ENCODE data around the gene PTPN14.
"Not testable (repeated sequence)": the region's sequence is repeated elsewhere in the genome, so short reads cannot be mapped to it uniquely, and the experiment has no call there.

PTPN14 gene

DNA sequence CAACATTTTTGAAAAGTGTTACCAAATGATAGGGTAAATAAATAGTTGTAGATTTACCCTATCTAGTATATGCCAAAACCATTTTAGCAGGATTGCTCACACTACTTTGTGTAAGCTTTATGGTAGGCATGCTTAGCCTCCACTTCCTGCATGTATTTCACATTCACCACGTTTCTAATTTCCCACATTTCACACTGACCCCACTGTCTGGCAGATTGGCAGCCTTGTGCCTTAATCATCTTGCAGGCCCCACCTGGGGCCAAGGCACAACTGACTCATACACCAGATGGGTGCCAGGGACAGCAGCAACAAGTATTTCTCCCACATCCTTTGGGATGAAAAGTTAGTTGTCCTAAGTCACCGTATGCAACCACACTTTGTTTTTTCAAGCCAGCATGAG, 30.4 kb upstream of the PTPN14 start:
- peak overlapping the region; percentile 77 for H3K27ac Mint-ChIP-seq
- TF ChIP-seq, protein P1, sequence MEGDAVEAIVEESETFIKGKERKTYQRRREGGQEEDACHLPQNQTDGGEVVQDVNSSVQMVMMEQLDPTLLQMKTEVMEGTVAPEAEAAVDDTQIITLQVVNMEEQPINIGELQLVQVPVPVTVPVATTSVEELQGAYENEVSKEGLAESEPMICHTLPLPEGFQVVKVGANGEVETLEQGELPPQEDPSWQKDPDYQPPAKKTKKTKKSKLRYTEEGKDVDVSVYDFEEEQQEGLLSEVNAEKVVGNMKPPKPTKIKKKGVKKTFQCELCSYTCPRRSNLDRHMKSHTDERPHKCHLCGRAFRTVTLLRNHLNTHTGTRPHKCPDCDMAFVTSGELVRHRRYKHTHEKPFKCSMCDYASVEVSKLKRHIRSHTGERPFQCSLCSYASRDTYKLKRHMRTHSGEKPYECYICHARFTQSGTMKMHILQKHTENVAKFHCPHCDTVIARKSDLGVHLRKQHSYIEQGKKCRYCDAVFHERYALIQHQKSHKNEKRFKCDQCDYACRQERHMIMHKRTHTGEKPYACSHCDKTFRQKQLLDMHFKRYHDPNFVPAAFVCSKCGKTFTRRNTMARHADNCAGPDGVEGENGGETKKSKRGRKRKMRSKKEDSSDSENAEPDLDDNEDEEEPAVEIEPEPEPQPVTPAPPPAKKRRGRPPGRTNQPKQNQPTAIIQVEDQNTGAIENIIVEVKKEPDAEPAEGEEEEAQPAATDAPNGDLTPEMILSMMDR (IDR thresholded peaks at IDR 0.05) = no peak
- DNase-seq = no peak

DNA sequence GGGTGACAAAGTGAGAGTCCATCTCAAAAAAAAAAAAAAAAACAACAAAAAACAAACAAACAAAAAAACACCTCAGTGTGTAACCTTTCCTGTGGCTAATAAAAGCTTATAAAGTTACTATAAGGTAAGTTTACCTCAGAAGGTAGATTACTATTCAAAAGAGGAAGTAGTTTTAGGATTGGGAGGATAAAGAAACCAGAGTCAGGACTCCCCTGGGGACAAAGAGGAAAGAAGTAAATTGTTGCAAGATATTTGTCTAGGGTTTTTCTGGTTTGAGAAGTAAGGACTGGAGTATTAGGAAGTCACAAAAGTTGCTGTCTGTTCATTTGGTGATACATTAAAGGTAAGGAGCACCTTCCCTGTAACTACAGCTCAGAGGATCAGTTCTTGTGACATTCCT, 27.8 kb upstream of the PTPN14 start:
- Mint-ChIP-seq H3K4me1 (peaks cover 8% of the 10 kb centered on the region), H3K27me3 (ENCODE audit: low read depth, poor library complexity) (no peaks in the 10 kb centered on the region), H3K36me3 (ENCODE audit: low read depth) (peaks cover 18% of the 10 kb centered on the region), H3K27ac (no peak overlapping the region), H3K9me3 (peaks cover 38% of the 10 kb centered on the region), H3K4me3 (no peak overlapping the region)
- TF ChIP-seq, protein P1 (IDR thresholded peaks at IDR 0.05) = no peak
- no peak for DNase-seq

More for the DNA sequence above, 30.4 kb upstream of the PTPN14 start:
- Mint-ChIP-seq H3K9me3 (peaks cover 15% of the 10 kb centered on the region), H3K36me3 (ENCODE audit: low read depth) (peaks cover 7% of the 10 kb centered on the region), H3K27me3 (ENCODE audit: low read depth, poor library complexity) (peaks cover 4% of the 10 kb centered on the region), H3K4me1 (peaks cover 12% of the 10 kb centered on the region), H3K4me3 (no peak overlapping the region)

DNA sequence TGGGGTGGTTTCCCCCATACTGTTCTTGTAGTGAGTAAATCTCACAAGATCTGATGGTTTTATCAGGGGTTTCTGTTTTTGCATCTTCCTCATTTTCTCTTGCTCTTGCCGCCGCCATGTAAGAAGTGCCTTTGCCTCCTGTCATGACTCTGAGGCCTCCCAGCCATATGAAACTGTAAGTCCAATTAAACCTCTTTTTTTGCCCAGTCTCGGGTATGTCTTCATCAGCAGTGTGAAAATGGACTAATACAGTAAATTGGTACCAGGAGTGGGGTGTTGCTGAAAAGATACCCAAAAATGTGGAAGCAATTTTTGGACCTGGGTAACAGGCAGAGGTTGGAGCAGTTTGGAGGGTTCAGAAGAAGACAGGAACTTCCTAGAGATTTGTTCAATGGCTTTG, 24.7 kb upstream of the PTPN14 start:
- DNase-seq; H3K27ac Mint-ChIP-seq; H3K27me3 Mint-ChIP-seq (ENCODE audit: low read depth, poor library complexity); H3K4me3 Mint-ChIP-seq: not testable (repeated sequence)
- peaks cover 38% of the 10 kb centered on the region for H3K9me3 Mint-ChIP-seq
- H3K36me3 Mint-ChIP-seq (ENCODE audit: low read depth) = peaks cover 18% of the 10 kb centered on the region
- H3K4me1 Mint-ChIP-seq = peaks cover 25% of the 10 kb centered on the region

DNA sequence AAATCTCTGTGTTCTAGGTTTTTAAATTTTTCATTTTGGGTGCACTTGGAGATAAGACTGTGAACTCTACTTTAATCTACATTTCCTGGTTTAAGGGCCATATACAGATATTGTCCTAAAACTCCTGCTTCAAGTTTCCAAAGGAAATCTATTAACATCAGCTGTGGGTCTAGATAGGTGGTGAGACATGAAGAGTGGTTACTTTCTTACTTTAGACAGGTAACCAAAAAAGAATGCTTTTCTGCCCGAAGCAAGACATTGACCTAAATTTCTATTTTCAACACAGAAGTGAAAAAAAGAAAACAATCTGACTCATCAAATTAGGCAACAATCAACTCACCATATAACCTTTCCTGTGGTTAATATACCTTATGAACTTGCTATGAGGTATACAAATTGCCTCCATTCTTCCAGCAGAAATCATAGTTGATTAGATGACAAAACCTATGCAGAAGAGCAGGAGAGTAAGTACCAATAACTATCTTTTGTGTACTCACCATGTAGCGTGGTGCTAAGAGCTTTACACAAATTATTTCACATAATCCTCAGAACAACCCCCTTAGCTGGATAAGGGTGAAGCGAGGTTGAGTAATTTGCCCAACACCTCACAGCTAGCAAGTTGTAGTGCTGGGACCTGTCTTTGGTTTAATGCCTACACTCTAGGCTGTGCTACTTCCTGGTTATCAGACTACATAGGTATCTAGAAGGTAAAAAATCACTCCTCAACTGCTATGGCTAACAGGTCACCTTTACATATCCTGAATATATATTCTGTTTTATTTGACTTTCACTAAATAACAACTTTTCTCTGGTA, 23.4 kb upstream of the PTPN14 start:
- peaks cover 30% of the 10 kb centered on the region for H3K4me1 Mint-ChIP-seq
- H3K9me3 Mint-ChIP-seq = peaks cover 38% of the 10 kb centered on the region
- TF ChIP-seq, protein P1 (IDR thresholded peaks at IDR 0.05) = no peak
- H3K36me3 Mint-ChIP-seq (ENCODE audit: low read depth) = peaks cover 18% of the 10 kb centered on the region
- H3K4me3 Mint-ChIP-seq = no peak overlapping the region
- peaks cover 4% of the 10 kb centered on the region for H3K27me3 Mint-ChIP-seq (ENCODE audit: low read depth, poor library complexity)
- no peak for DNase-seq
- H3K27ac Mint-ChIP-seq = no peak overlapping the region

DNA sequence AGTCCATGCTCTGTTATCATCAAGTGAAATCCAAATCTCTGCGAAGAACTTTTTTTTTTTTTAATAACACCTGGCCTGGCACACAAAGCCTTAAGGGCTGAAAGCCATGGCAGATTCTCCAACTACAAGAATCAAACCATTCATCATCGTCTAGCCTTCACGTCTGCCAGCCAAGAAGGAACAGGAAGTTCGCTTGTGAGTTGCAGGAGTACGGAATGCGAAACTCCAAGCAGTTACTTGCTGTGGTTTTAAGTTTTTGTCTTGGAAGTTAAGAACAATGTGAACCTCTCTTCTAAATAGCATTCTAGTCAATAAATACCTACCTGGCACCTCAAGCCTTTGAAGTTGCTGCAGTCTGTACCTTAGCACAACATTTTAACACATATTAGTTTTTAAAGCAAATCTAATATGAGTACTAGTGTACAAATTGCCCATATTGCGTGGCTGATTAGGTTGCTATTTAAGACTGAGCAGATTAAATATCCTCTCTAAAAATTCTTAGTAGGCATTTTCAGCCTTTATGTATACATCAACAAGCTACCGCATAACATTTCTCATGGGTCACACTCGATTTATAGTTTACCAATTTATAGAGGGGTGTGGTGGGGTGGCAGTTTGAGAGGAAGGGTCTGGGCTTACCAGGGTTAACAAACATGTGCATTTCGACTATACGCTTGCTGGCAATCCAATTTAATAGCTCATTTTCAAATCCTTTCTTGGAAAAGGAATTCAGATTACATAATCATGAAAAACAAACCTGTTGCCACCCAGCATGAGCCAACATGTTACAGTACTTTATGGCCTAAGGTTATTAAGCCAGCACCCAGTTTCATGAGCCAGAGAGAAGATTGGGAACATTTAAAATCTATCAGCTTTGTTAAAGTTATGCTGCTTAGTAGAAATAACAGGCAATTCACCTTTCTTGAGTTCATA, 22.2 kb upstream of the PTPN14 start:
- no peak overlapping the region for H3K4me3 Mint-ChIP-seq
- no peak for DNase-seq
- H3K4me1 Mint-ChIP-seq = peaks cover 34% of the 10 kb centered on the region
- H3K9me3 Mint-ChIP-seq = peaks cover 38% of the 10 kb centered on the region
- H3K27me3 Mint-ChIP-seq (ENCODE audit: low read depth, poor library complexity) = peaks cover 12% of the 10 kb centered on the region
- TF ChIP-seq, protein P1 (IDR thresholded peaks at IDR 0.05) = no peak
- peaks cover 18% of the 10 kb centered on the region for H3K36me3 Mint-ChIP-seq (ENCODE audit: low read depth)
- H3K27ac Mint-ChIP-seq = no peak overlapping the region

DNA sequence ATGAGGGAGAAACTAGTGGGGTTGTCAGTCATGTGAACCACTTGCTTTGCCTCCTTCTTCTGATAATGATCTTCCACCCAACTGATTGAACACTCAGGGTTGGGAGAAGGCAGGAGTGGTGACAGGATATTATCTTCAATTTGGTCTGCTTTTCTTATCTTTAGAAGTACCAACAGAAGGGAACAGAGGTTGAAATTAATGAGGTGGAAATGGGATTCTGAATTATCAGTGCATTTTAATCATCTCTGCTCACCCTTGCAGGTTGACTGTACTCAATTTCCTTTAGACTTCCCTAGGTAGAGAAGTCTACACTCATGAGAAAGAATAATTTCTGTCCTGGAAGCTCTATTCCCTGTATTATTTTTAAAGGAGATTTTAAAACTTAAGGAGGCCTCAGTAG, 19.9 kb upstream of the PTPN14 start:
- Mint-ChIP-seq H3K9me3 (peaks cover 18% of the 10 kb centered on the region), H3K27me3 (ENCODE audit: low read depth, poor library complexity) (peaks cover 12% of the 10 kb centered on the region), H3K4me1 (peaks cover 40% of the 10 kb centered on the region), H3K36me3 (ENCODE audit: low read depth) (peaks cover 7% of the 10 kb centered on the region), H3K4me3 (no peak overlapping the region), H3K27ac (no peak overlapping the region)
- TF ChIP-seq, protein P1 (IDR thresholded peaks at IDR 0.05) = no peak
- DNase-seq = no peak

All from nephron progenitor cell (in vitro differentiated cells).